ENCODE measurements around the gene LRRTM4. TPM values are rescaled to one million over a fixed set of nuclear protein-coding genes. Genes with fewer than 3 reads are reported as not detected.
"Not testable (repeated sequence)": the region's sequence is repeated elsewhere in the genome, so short reads cannot be mapped to it uniquely, and the experiment has no call there.

Gene LRRTM4
- polyA plus RNA-seq, 3 donors from 2014 or later = not detected

GRCh38 chr2:77104554-77104953 lies 417.6 kb downstream of the LRRTM4 start:
- no peaks in the 10 kb centered on the region for H3K4me1 Mint-ChIP-seq

GRCh38 chr2:77102927-77103326 lies 419.2 kb downstream of the LRRTM4 start:
- H3K36me3 Mint-ChIP-seq = no peaks in the 10 kb centered on the region
- H3K9me3 Mint-ChIP-seq = peaks cover 15 to 51% (median 34%) of the 10 kb centered on the region in 6 donors
- no peak overlapping the region for H3K4me3 Mint-ChIP-seq
- no peaks in the 10 kb centered on the region for H3K27me3 Mint-ChIP-seq (ENCODE audit: low read depth in 3 of 3)
- H3K27ac Mint-ChIP-seq = no peak overlapping the region
- H3K4me1 Mint-ChIP-seq = no peaks in the 10 kb centered on the region
- no peak for DNase-seq

More at GRCh38 chr2:77104554-77104953, 417.6 kb downstream of the LRRTM4 start:
- H3K27me3 Mint-ChIP-seq (ENCODE audit: low read depth in 3 of 3) = no peaks in the 10 kb centered on the region
- no peak overlapping the region for H3K27ac Mint-ChIP-seq
- H3K36me3 Mint-ChIP-seq = no peaks in the 10 kb centered on the region
- H3K4me3 Mint-ChIP-seq = no peak overlapping the region
- no peak for DNase-seq
- peaks cover 15 to 56% (median 38%) of the 10 kb centered on the region in 6 donors for H3K9me3 Mint-ChIP-seq

- no peak for DNase-seq
- H3K4me3 Mint-ChIP-seq = no peak overlapping the region
- no peaks in the 10 kb centered on the region for H3K27me3 Mint-ChIP-seq (ENCODE audit: low read depth in 3 of 3)
- H3K9me3 Mint-ChIP-seq = peaks cover 15 to 57% (median 33%) of the 10 kb centered on the region in 6 donors
- H3K36me3 Mint-ChIP-seq = no peaks in the 10 kb centered on the region
- H3K27ac Mint-ChIP-seq = no peak overlapping the region
- no peaks in the 10 kb centered on the region for H3K4me1 Mint-ChIP-seq
Observed at GRCh38 chr2:77101796-77102452, 420.3 kb downstream of the LRRTM4 start.

- no peaks in the 10 kb centered on the region for H3K36me3 Mint-ChIP-seq
- H3K4me1 Mint-ChIP-seq = no peaks in the 10 kb centered on the region
- peaks cover 13 to 60% (median 35%) of the 10 kb centered on the region in 6 donors for H3K9me3 Mint-ChIP-seq
- H3K4me3 Mint-ChIP-seq = no peak overlapping the region
- no peak overlapping the region for H3K27ac Mint-ChIP-seq
- no peaks in the 10 kb centered on the region for H3K27me3 Mint-ChIP-seq (ENCODE audit: low read depth in 3 of 3)
- no peak for DNase-seq
Observed at GRCh38 chr2:77099961-77100360, 422.2 kb downstream of the LRRTM4 start.

GRCh38 chr2:77095525-77095924 lies 426.7 kb downstream of the LRRTM4 start:
- DNase-seq; H3K4me3 Mint-ChIP-seq; H3K36me3 Mint-ChIP-seq; H3K27me3 Mint-ChIP-seq (ENCODE audit: low read depth in 3 of 3); H3K27ac Mint-ChIP-seq; H3K4me1 Mint-ChIP-seq: not testable (repeated sequence)
- peaks cover 8 to 49% (median 34%) of the 10 kb centered on the region in 6 donors for H3K9me3 Mint-ChIP-seq

- Mint-ChIP-seq H3K4me3 (no peak overlapping the region), H3K27ac (no peak overlapping the region), H3K36me3 (no peaks in the 10 kb centered on the region), H3K27me3 (ENCODE audit: low read depth in 3 of 3) (peaks cover 0 to 3% (median 0%) of the 10 kb centered on the region in 3 donors), H3K4me1 (no peaks in the 10 kb centered on the region), H3K9me3 (peaks cover 8 to 52% (median 35%) of the 10 kb centered on the region in 6 donors)
- no peak for DNase-seq
Observed at GRCh38 chr2:77095096-77095495, 427.1 kb downstream of the LRRTM4 start.

GRCh38 chr2:77088424-77088823 lies 433.8 kb downstream of the LRRTM4 start:
- not testable (repeated sequence) for DNase-seq; H3K36me3 Mint-ChIP-seq; H3K4me1 Mint-ChIP-seq; H3K27ac Mint-ChIP-seq; H3K27me3 Mint-ChIP-seq (ENCODE audit: low read depth in 3 of 3); H3K4me3 Mint-ChIP-seq
- peaks cover 17 to 49% (median 36%) of the 10 kb centered on the region in 6 donors for H3K9me3 Mint-ChIP-seq

GRCh38 chr2:77087987-77088414 lies 434.2 kb downstream of the LRRTM4 start:
- no peak for DNase-seq
- Mint-ChIP-seq H3K36me3 (peaks cover 0 to 3% (median 0%) of the 10 kb centered on the region in 3 donors), H3K4me3 (no peak overlapping the region), H3K9me3 (peaks cover 17 to 47% (median 32%) of the 10 kb centered on the region in 6 donors), H3K27me3 (ENCODE audit: low read depth in 3 of 3) (peaks cover 0 to 7% (median 0%) of the 10 kb centered on the region in 3 donors), H3K4me1 (no peaks in the 10 kb centered on the region), H3K27ac (no peak overlapping the region)

GRCh38 chr2:77086478-77086877 lies 435.7 kb downstream of the LRRTM4 start:
- Mint-ChIP-seq H3K4me1 (no peaks in the 10 kb centered on the region), H3K4me3 (no peak overlapping the region), H3K9me3 (peaks cover 15 to 39% (median 28%) of the 10 kb centered on the region in 6 donors), H3K27ac (no peak overlapping the region), H3K36me3 (peaks cover 0 to 3% (median 0%) of the 10 kb centered on the region in 3 donors), H3K27me3 (ENCODE audit: low read depth in 3 of 3) (peaks cover 0 to 7% (median 0%) of the 10 kb centered on the region in 3 donors)
- no peak for DNase-seq

GRCh38 chr2:77086051-77086450 lies 436.1 kb downstream of the LRRTM4 start:
- H3K4me3 Mint-ChIP-seq = no peak overlapping the region
- peaks cover 0 to 3% (median 0%) of the 10 kb centered on the region in 3 donors for H3K36me3 Mint-ChIP-seq

GRCh38 chr2:77085561-77085960 lies 436.6 kb downstream of the LRRTM4 start:
- no peak for DNase-seq
- Mint-ChIP-seq H3K9me3 (peaks cover 15 to 45% (median 24%) of the 10 kb centered on the region in 6 donors), H3K27me3 (ENCODE audit: low read depth in 3 of 3) (peaks cover 0 to 7% (median 0%) of the 10 kb centered on the region in 3 donors), H3K36me3 (peaks cover 0 to 3% (median 3%) of the 10 kb centered on the region in 3 donors), H3K27ac (no peak overlapping the region), H3K4me3 (no peak overlapping the region), H3K4me1 (no peaks in the 10 kb centered on the region)

More at GRCh38 chr2:77086051-77086450, 436.1 kb downstream of the LRRTM4 start:
- Mint-ChIP-seq H3K9me3 (peaks cover 15 to 40% (median 25%) of the 10 kb centered on the region in 6 donors), H3K27me3 (ENCODE audit: low read depth in 3 of 3) (peaks cover 0 to 7% (median 0%) of the 10 kb centered on the region in 3 donors), H3K4me1 (no peaks in the 10 kb centered on the region), H3K27ac (no peak overlapping the region)
- no peak for DNase-seq

- DNase-seq = no peak
- H3K27me3 Mint-ChIP-seq (ENCODE audit: low read depth in 3 of 3) = no peaks in the 10 kb centered on the region
- H3K36me3 Mint-ChIP-seq = peaks cover 0 to 3% (median 0%) of the 10 kb centered on the region in 3 donors
- H3K9me3 Mint-ChIP-seq = peaks cover 7 to 47% (median 20%) of the 10 kb centered on the region in 6 donors
- no peaks in the 10 kb centered on the region for H3K4me1 Mint-ChIP-seq
- no peak overlapping the region for H3K27ac Mint-ChIP-seq
- no peak overlapping the region for H3K4me3 Mint-ChIP-seq
Observed at GRCh38 chr2:77081597-77081996, 440.6 kb downstream of the LRRTM4 start.

GRCh38 chr2:77064324-77064723 lies 457.9 kb downstream of the LRRTM4 start:
- Mint-ChIP-seq H3K27ac (no peak overlapping the region), H3K36me3 (no peaks in the 10 kb centered on the region), H3K27me3 (ENCODE audit: low read depth in 3 of 3) (no peaks in the 10 kb centered on the region), H3K9me3 (peaks cover 5 to 54% (median 28%) of the 10 kb centered on the region in 6 donors), H3K4me1 (no peaks in the 10 kb centered on the region), H3K4me3 (no peak overlapping the region)
- no peak for DNase-seq

- DNase-seq = no peak
- Mint-ChIP-seq H3K27ac (no peak overlapping the region), H3K4me3 (no peak overlapping the region), H3K4me1 (no peaks in the 10 kb centered on the region), H3K36me3 (no peaks in the 10 kb centered on the region), H3K9me3 (peaks cover 2 to 36% (median 24%) of the 10 kb centered on the region in 6 donors), H3K27me3 (ENCODE audit: low read depth in 3 of 3) (no peaks in the 10 kb centered on the region)
Observed at GRCh38 chr2:77054938-77055337, 467.2 kb downstream of the LRRTM4 start.
